Measurements from ENCODE around the gene HORMAD2.

GRCh38 chr22:30116362-30117117, 36.3 kb downstream of the HORMAD2 start:
- TF ChIP-seq, protein P1, sequence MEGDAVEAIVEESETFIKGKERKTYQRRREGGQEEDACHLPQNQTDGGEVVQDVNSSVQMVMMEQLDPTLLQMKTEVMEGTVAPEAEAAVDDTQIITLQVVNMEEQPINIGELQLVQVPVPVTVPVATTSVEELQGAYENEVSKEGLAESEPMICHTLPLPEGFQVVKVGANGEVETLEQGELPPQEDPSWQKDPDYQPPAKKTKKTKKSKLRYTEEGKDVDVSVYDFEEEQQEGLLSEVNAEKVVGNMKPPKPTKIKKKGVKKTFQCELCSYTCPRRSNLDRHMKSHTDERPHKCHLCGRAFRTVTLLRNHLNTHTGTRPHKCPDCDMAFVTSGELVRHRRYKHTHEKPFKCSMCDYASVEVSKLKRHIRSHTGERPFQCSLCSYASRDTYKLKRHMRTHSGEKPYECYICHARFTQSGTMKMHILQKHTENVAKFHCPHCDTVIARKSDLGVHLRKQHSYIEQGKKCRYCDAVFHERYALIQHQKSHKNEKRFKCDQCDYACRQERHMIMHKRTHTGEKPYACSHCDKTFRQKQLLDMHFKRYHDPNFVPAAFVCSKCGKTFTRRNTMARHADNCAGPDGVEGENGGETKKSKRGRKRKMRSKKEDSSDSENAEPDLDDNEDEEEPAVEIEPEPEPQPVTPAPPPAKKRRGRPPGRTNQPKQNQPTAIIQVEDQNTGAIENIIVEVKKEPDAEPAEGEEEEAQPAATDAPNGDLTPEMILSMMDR (IDR thresholded peaks at IDR 0.05), result no peak
- TF ChIP-seq EP300 (IDR thresholded peaks at IDR 0.05), result no peak
- TF ChIP-seq POLR2AphosphoS5 (IDR thresholded peaks at IDR 0.05), result no peak
